Activated naive CD4-positive, alpha-beta T cell treated with anti-CD3 and anti-CD28 coated beads, Interleukin-2, amount 50 U/mL, for 72 hours (primary cell): ENCODE results near the gene CFAP57. TPM values are rescaled to one million over a fixed set of nuclear protein-coding genes. Genes with fewer than 3 reads are reported as not detected.

Source experiments
- ATAC-seq, 2 donors: fragments of 150-1000 bp; cut with Tn5 transposase; 2 replicates each; pipeline ENCODE4 v1.10.0; 2021; ENCODE audit warnings: mild to moderate bottlenecking in 2 of 2, moderate library complexity in 2 of 2
- DNase-seq, 2 donors: peaks; one replicate each; pipeline ENCODE4 v3.0.0; 2021 to 2022; ENCODE audit warnings: low spot score in 2 of 2
- H3K27ac Mint-ChIP-seq, 2 donors: one replicate each; pipeline ENCODE4 v1.8.0; 2022; ENCODE audit warnings: mild to moderate bottlenecking in 2 of 2, mixed read lengths in 2 of 2
- H3K36me3 Mint-ChIP-seq, 2 donors: one replicate each; pipeline ENCODE4 v1.8.0; 2022; ENCODE audit warnings: mixed read lengths in 2 of 2
- H3K9me3 Mint-ChIP-seq, 2 donors: one replicate each; pipeline ENCODE4 v1.8.0; 2022; ENCODE audit warnings: mixed read lengths in 2 of 2
- total RNA-seq, 2 donors: library from RNA; stranded (reverse); gene quantifications; one replicate each; pipeline ENCODE4 v1.2.3, GENCODE V29; 2022

CFAP57 gene
- total RNA-seq, 2 donors from 2014 or later: 0.37 to 0.61 TPM

- Mint-ChIP-seq H3K27ac (peak overlapping the region; percentile 86 to 87), H3K36me3 (peaks cover 5 to 14% of the 10 kb centered on the region in 2 donors), H3K9me3 (peaks cover 12 to 14% of the 10 kb centered on the region in 2 donors)
- DNase-seq: peak in 1 of 2 donors; percentile 11
- ATAC-seq: no peak
Measured at GRCh38 chr1:43274804-43275180, 102.7 kb downstream of the CFAP57 start.

- no peak for ATAC-seq
- H3K9me3 Mint-ChIP-seq: peaks cover 12 to 14% of the 10 kb centered on the region in 2 donors
- H3K36me3 Mint-ChIP-seq: peaks cover 5 to 14% of the 10 kb centered on the region in 2 donors
- peak in 1 of 2 donors; percentile 44 for DNase-seq
- H3K27ac Mint-ChIP-seq: no peak overlapping the region
Measured at GRCh38 chr1:43275826-43276620, 103.9 kb downstream of the CFAP57 start.

GRCh38 chr1:43276673-43277072, 104.5 kb downstream of the CFAP57 start:
- peaks cover 12 to 14% of the 10 kb centered on the region in 2 donors for H3K9me3 Mint-ChIP-seq
- peaks cover 5 to 14% of the 10 kb centered on the region in 2 donors for H3K36me3 Mint-ChIP-seq
- no peak overlapping the region for H3K27ac Mint-ChIP-seq
- ATAC-seq: no peak
- peak in 1 of 2 donors; percentile 9 for DNase-seq

GRCh38 chr1:43277116-43277876, 105.2 kb downstream of the CFAP57 start:
- peaks cover 5 to 14% of the 10 kb centered on the region in 2 donors for H3K36me3 Mint-ChIP-seq
- no peak for ATAC-seq
- DNase-seq: no peak
- no peak overlapping the region for H3K27ac Mint-ChIP-seq
- peaks cover 12 to 14% of the 10 kb centered on the region in 2 donors for H3K9me3 Mint-ChIP-seq

GRCh38 chr1:43279161-43279560, 107.0 kb downstream of the CFAP57 start:
- no peak for ATAC-seq
- Mint-ChIP-seq H3K36me3 (peaks cover 5 to 12% of the 10 kb centered on the region in 2 donors), H3K9me3 (peaks cover 11 to 14% of the 10 kb centered on the region in 2 donors), H3K27ac (peak overlapping the region in 1 of 2 donors; percentile 68)
- no peak for DNase-seq

- DNase-seq (no peak), ATAC-seq (no peak)
- Mint-ChIP-seq H3K27ac (peak overlapping the region in 1 of 2 donors; percentile 63), H3K9me3 (peaks cover 6 to 9% of the 10 kb centered on the region in 2 donors), H3K36me3 (peaks cover under 1 to 7% of the 10 kb centered on the region in 2 donors)
Measured at GRCh38 chr1:43279666-43280065, 107.5 kb downstream of the CFAP57 start.

- DNase-seq (no peak), ATAC-seq (no peak)
- no peaks in the 10 kb centered on the region for H3K36me3 Mint-ChIP-seq
- no peaks in the 10 kb centered on the region for H3K9me3 Mint-ChIP-seq
- peak overlapping the region in 1 of 2 donors; percentile 37 for H3K27ac Mint-ChIP-seq
Measured at GRCh38 chr1:43280692-43281091, 108.6 kb downstream of the CFAP57 start.

GRCh38 chr1:43282220-43283195, 110.4 kb downstream of the CFAP57 start:
- DNase-seq (no peak), ATAC-seq (no peak)
- H3K36me3 Mint-ChIP-seq: no peaks in the 10 kb centered on the region
- no peaks in the 10 kb centered on the region for H3K9me3 Mint-ChIP-seq
- H3K27ac Mint-ChIP-seq: no peak overlapping the region

GRCh38 chr1:43284065-43284464, 111.9 kb downstream of the CFAP57 start:
- Mint-ChIP-seq H3K27ac (peak overlapping the region in 1 of 2 donors; percentile 57), H3K36me3 (no peaks in the 10 kb centered on the region), H3K9me3 (no peaks in the 10 kb centered on the region)
- no peak for ATAC-seq
- DNase-seq: no peak

- H3K36me3 Mint-ChIP-seq: no peaks in the 10 kb centered on the region
- H3K27ac Mint-ChIP-seq: peak overlapping the region in 1 of 2 donors; percentile 44
- DNase-seq (no peak), ATAC-seq (no peak)
- no peaks in the 10 kb centered on the region for H3K9me3 Mint-ChIP-seq
Measured at GRCh38 chr1:43284546-43285110, 112.5 kb downstream of the CFAP57 start.

GRCh38 chr1:43285269-43285990, 113.3 kb downstream of the CFAP57 start, which contains the start of gene C1orf210:
TSS of gene C1orf210 (minus strand) at chr1:43285581. CDS start at chr1:43283270, 2,311 bp downstream.
- DNase-seq: no peak
- no peaks in the 10 kb centered on the region for H3K36me3 Mint-ChIP-seq
- no peaks in the 10 kb centered on the region for H3K9me3 Mint-ChIP-seq
- ATAC-seq: no peak
- H3K27ac Mint-ChIP-seq: peak within 1 kb of the TSS; percentile 20 to 44

GRCh38 chr1:43286115-43286514, 114.0 kb downstream of the CFAP57 start:
- no peaks in the 10 kb centered on the region for H3K36me3 Mint-ChIP-seq
- no peak for ATAC-seq
- peak overlapping the region in 1 of 2 donors; percentile 20 for H3K27ac Mint-ChIP-seq
- H3K9me3 Mint-ChIP-seq: no peaks in the 10 kb centered on the region
- DNase-seq: no peak

GRCh38 chr1:43286533-43286932, 114.4 kb downstream of the CFAP57 start:
- no peaks in the 10 kb centered on the region for H3K9me3 Mint-ChIP-seq
- no peak for ATAC-seq
- peak overlapping the region in 1 of 2 donors; percentile 20 for H3K27ac Mint-ChIP-seq

GRCh38 chr1:43288058-43288784, 116.1 kb downstream of the CFAP57 start:
- H3K27ac Mint-ChIP-seq: no peak overlapping the region
- DNase-seq (no peak), ATAC-seq (no peak)
- H3K36me3 Mint-ChIP-seq: no peaks in the 10 kb centered on the region
- no peaks in the 10 kb centered on the region for H3K9me3 Mint-ChIP-seq

More at GRCh38 chr1:43286533-43286932, 114.4 kb downstream of the CFAP57 start:
- no peak for DNase-seq
- no peaks in the 10 kb centered on the region for H3K36me3 Mint-ChIP-seq
